Measurements from ENCODE around the gene KIN.

Gene KIN

GRCh38 chr10:7802606-7803005, 14.8 kb upstream of the KIN start:
- POLR2A ChIA-PET, result no interaction called here
- no peak overlapping the region for H3K4me3 ChIP-seq (ENCODE audit: low read depth, low read length)
- no peak for DNase-seq (ENCODE audit: low read depth, low spot score)
- TF ChIP-seq CTCF (IDR thresholded peaks at IDR 0.05; ENCODE audit: insufficient read depth, low read length, missing control alignments), result no peak
- CTCF ChIA-PET, result interaction anchor here (1.1 kb wide), 1 partner anchor 28 kb away, joined by 3 read pairs; no protein-coding TSS in a partner anchor

- DNase-seq (ENCODE audit: low read depth, low spot score), result peak; percentile 87
- ChIA-PET CTCF (interaction anchor here (1.2 kb wide), 1 partner anchor 22 kb away, joined by 3 read pairs; no protein-coding TSS in a partner anchor), POLR2A (interaction anchor here (0.5 to 2.9 kb wide), 4 partner anchors 9 to 59 kb away, joined by 4 to 19 read pairs (median 6); partner anchors contain the start of genes ATP5F1C, KIN and TAF3)
- no peak for TF ChIP-seq CTCF (IDR thresholded peaks at IDR 0.05; ENCODE audit: insufficient read depth, low read length, missing control alignments)
- H3K4me3 ChIP-seq (ENCODE audit: low read depth, low read length), result no peak overlapping the region
Measured at GRCh38 chr10:7797582-7797981, 9.8 kb upstream of the KIN start.

DNA sequence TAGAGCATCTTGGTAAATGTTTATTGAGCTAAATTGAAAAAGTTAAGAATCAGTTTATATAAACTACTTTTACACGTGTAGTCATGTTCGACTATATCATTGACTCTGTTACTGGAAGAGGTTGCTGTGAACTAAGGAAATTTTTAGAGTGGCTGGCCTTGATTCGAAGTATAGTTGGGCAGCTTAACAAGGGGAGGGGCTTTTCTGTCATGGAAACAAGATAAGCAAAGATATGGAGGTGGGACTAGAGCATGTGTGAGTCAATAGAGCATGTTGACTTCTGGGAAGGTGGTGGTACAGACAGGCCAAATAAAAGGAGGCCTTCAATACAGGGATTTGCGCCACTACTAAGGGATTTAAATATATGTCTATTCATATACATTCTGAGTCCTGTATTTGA, 7.8 kb upstream of the KIN start:
- ChIA-PET POLR2A (no interaction called here), CTCF (interaction anchor here (1.3 to 1.5 kb wide), 2 partner anchors 23 to 39 kb away, joined by 3 to 5 read pairs; partner anchors contain the start of gene TAF3)
- no peak overlapping the region for H3K4me3 ChIP-seq (ENCODE audit: low read depth, low read length)
- no peak for DNase-seq (ENCODE audit: low read depth, low spot score)
- no peak for TF ChIP-seq CTCF (IDR thresholded peaks at IDR 0.05; ENCODE audit: insufficient read depth, low read length, missing control alignments)

- no peak overlapping the region for H3K4me3 ChIP-seq (ENCODE audit: low read depth, low read length)
- POLR2A ChIA-PET, result no interaction called here
- DNase-seq (ENCODE audit: low read depth, low spot score), result no peak
- TF ChIP-seq CTCF (IDR thresholded peaks at IDR 0.05; ENCODE audit: insufficient read depth, low read length, missing control alignments), result no peak
- CTCF ChIA-PET, result interaction anchor here (1.2 to 1.3 kb wide), 2 partner anchors 25 to 38 kb away, joined by 3 read pairs; no protein-coding TSS in a partner anchor
Measured at GRCh38 chr10:7794251-7795026, 6.6 kb upstream of the KIN start.

GRCh38 chr10:7792541-7792940, 4.7 kb upstream of the KIN start:
- CTCF ChIA-PET, result interaction anchor here (1.1 kb wide), 1 partner anchor 16 kb away, joined by 3 read pairs; no protein-coding TSS in a partner anchor
- no peak for TF ChIP-seq CTCF (IDR thresholded peaks at IDR 0.05; ENCODE audit: insufficient read depth, low read length, missing control alignments)
- DNase-seq (ENCODE audit: low read depth, low spot score), result no peak
- no peak overlapping the region for H3K4me3 ChIP-seq (ENCODE audit: low read depth, low read length)
- POLR2A ChIA-PET, result no interaction called here

DNA sequence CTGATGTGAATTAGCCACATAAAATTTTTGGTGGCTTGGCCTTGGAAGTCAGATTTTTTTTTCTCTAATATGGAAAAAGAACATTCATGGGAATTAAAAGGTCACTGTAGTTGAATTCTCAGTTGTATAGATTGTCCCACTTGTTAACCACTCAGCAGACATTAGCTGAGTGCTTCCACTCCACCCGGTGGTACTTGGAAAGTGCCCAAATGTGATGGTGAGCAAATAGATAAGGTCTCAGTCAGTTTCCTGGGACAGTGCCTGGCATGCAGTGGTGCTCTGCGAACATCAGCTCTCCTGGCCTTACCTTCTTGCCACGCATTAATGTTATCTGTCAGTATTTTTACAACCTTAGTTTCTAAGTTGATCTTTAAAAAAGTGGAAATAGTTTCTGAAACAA, 1.6 kb upstream of the KIN start:
- CTCF ChIA-PET, result interaction anchor here (1.6 to 1.9 kb wide), 2 partner anchors 30 to 1419 kb away, joined by 5 to 7 read pairs; partner anchors contain the start of gene TAF3
- peak overlapping the region; percentile 98 for H3K4me3 ChIP-seq (ENCODE audit: low read depth, low read length)
- POLR2A ChIA-PET, result interaction anchor here (2.7 kb wide), 1 partner anchor 8 kb away, joined by 19 read pairs; no protein-coding TSS in a partner anchor
- no peak for DNase-seq (ENCODE audit: low read depth, low spot score)
- TF ChIP-seq CTCF (IDR thresholded peaks at IDR 0.05; ENCODE audit: insufficient read depth, low read length, missing control alignments), result no peak

Measured in AG04449 (cell line).